Peyer's patch (tissue), 4 donors: ENCODE results near the gene MVK. TPM values are rescaled to one million over a fixed set of nuclear protein-coding genes. Genes with fewer than 3 reads are reported as not detected.

Experiments
- DNase-seq, 3 donors: peaks; one replicate each; pipeline ENCODE4 v3.0.0-alpha.2; 2017 to 2019
- H3K27ac ChIP-seq, 4 donors: fragments of 200-600 bp; sonication (generic); one replicate each; pipeline ENCODE4 v1.5.1; 2016 to 2019
- H3K27me3 ChIP-seq, 2 donors: fragments of 200-600 bp; sonication (generic); one replicate each; pipeline ENCODE4 v1.5.1; 2019
- H3K36me3 ChIP-seq, 3 donors: fragments of 200-600 bp; sonication (generic); one replicate each; pipeline ENCODE4 v1.5.1; 2016 to 2019
- H3K4me1 ChIP-seq, 4 donors: fragments of 200-600 bp; sonication (generic); one replicate each; pipeline ENCODE4 v1.5.1; 2016 to 2019
- H3K4me3 ChIP-seq, 4 donors: fragments of 200-600 bp; sonication (generic); 1 replicate in 3 of 4; 2 replicates in 1 of 4; pipeline ENCODE4 v1.5.1; 2016 to 2019; ENCODE audit warnings: mild to moderate bottlenecking in 1 of 4
- H3K9me3 ChIP-seq, 4 donors: fragments of 200-600 bp; sonication (generic); one replicate each; pipeline ENCODE4 v1.5.1; 2016 to 2019; ENCODE audit warnings: mild to moderate bottlenecking in 1 of 4
- POLR2A ChIP-seq, 2 donors: fragments of 450-650 bp; IDR thresholded peaks; one replicate each; pipeline ENCODE4 v1.5.1; 2017; ENCODE audit warnings: antibody characterized with exemption in 2 of 2, mild to moderate bottlenecking in 2 of 2, moderate library complexity in 2 of 2
- total RNA-seq, 4 donors: library from RNA; depleted of rRNA; stranded (reverse); fragments of >200 nt; gene quantifications; one replicate each; pipeline ENCODE4 v1.1.0, GENCODE V29; 2016
- TF ChIP-seq, protein P1 (sequence below), 6 experiments: fragments of 450-650 bp in 4 of 6; fragments of 200-600 bp in 2 of 6; sonication (generic) in 1 of 6; IDR thresholded peaks; one replicate each; pipeline ENCODE4 v1.5.1; 2017 to 2019; ENCODE audit warnings: antibody characterized with exemption in 6 of 6, mild to moderate bottlenecking in 3 of 6, moderate library complexity in 1 of 6

The MVK gene
- total RNA-seq, 4 donors from 2014 or later: 3.3 to 66.7 (median 41.6) TPM

DNA sequence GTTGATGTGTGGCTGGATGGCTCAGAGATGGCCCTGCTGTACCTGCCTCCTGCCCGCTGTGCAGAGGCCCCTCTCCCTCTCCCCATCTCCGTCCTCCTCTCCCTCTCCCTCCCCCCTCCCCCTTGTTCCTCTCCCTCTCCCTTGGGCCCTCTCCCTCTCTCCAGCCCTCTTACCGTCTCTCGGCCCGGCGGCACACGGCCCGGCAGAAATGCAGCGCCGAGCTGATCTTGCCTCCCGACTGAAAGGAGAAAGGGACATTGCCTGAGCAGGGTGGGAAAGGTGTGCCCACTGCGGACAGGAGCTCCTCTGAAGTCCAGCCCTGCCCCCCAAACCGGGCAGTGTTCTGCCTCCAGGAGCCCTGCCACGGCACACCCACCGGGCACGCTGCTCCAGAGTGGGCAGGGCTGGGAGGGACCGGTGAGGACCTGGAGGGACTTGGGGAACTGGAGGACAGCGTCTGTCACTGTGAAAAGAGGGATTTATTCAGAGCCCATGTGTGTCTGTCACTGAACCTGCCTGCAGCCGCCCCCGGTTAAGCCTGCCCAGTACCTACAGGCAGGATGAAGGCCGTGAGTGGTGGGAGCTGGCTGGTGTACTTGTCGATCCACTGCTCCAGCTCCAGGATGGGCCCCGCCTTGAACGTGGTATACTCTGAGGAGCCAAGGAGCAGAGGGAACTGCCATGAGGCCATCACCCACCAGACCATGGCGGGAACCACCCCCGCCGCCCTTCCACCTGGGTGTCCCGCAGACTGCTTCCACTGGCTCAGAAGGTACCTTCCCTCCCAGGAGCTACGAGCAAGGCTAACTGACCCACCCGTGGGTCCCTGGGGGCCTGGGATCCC is 12.5 kb upstream of the MVK start:
- Histone ChIP-seq H3K9me3 (peaks cover 0 to 7% (median 0%) of the 10 kb centered on the region in 4 donors), H3K27ac (no peak overlapping the region), H3K4me1 (peaks cover 0 to 11% (median 2%) of the 10 kb centered on the region in 4 donors), H3K4me3 (no peak overlapping the region), H3K27me3 (no peaks in the 10 kb centered on the region), H3K36me3 (peaks cover 0 to 54% (median 0%) of the 10 kb centered on the region in 3 donors)
- no peak for TF ChIP-seq POLR2A (IDR thresholded peaks at IDR 0.05)
- TF ChIP-seq, protein P1, sequence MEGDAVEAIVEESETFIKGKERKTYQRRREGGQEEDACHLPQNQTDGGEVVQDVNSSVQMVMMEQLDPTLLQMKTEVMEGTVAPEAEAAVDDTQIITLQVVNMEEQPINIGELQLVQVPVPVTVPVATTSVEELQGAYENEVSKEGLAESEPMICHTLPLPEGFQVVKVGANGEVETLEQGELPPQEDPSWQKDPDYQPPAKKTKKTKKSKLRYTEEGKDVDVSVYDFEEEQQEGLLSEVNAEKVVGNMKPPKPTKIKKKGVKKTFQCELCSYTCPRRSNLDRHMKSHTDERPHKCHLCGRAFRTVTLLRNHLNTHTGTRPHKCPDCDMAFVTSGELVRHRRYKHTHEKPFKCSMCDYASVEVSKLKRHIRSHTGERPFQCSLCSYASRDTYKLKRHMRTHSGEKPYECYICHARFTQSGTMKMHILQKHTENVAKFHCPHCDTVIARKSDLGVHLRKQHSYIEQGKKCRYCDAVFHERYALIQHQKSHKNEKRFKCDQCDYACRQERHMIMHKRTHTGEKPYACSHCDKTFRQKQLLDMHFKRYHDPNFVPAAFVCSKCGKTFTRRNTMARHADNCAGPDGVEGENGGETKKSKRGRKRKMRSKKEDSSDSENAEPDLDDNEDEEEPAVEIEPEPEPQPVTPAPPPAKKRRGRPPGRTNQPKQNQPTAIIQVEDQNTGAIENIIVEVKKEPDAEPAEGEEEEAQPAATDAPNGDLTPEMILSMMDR (IDR thresholded peaks at IDR 0.05): no peak
- no peak for DNase-seq

DNA sequence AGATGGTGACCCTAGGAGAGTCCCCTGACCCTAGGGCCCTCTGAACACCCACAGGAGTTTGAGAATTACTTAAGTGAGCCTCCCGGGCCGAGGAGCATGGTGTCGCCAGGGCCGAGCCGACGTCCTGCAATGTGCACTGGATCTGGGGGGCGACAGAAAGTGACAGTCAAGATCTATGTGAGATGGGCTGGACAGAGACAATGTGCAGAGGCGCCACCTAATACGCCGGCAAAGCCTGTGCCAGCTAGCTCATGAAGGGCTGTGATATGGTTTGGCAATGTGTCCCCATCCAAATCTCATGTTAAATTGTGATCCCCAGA is 11.9 kb upstream of the MVK start:
- no peaks in the 10 kb centered on the region for H3K27me3 ChIP-seq
- peaks cover 0 to 11% (median 2%) of the 10 kb centered on the region in 4 donors for H3K4me1 ChIP-seq
- no peak for DNase-seq
- H3K27ac ChIP-seq: no peak overlapping the region
- peaks cover 0 to 59% (median 0%) of the 10 kb centered on the region in 3 donors for H3K36me3 ChIP-seq
- TF ChIP-seq, protein P1 (IDR thresholded peaks at IDR 0.05): no peak
- H3K4me3 ChIP-seq: no peak overlapping the region
- peaks cover 0 to 7% (median 0%) of the 10 kb centered on the region in 4 donors for H3K9me3 ChIP-seq

DNA sequence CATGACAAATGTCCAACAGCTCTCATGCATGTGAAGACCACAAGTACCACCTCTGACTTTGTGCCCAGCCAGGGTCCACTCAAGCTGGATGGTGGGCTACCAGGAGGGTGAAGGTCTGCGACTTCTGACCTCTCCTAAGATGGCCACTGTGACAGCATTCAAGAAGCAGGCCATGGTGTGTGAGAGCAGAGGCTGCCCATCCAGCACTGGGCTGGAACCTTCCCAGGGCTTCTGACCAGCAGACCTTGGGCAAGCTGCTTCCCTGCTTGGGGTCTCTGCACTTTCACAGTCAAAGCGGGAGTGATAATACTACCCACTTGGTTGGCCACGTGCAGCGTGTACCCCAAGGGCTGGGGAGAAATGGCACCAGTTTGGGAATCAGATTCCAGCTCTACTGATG is 10.7 kb upstream of the MVK start:
- no peak overlapping the region for H3K4me3 ChIP-seq
- no peak overlapping the region for H3K27ac ChIP-seq
- DNase-seq: no peak
- H3K4me1 ChIP-seq: peaks cover 0 to 10% (median 2%) of the 10 kb centered on the region in 4 donors
- peaks cover 0 to 7% (median 0%) of the 10 kb centered on the region in 4 donors for H3K9me3 ChIP-seq
- no peaks in the 10 kb centered on the region for H3K27me3 ChIP-seq
- TF ChIP-seq POLR2A (IDR thresholded peaks at IDR 0.05): no peak
- TF ChIP-seq, protein P1 (IDR thresholded peaks at IDR 0.05): no peak
- H3K36me3 ChIP-seq: peaks cover 0 to 63% (median 0%) of the 10 kb centered on the region in 3 donors

DNA sequence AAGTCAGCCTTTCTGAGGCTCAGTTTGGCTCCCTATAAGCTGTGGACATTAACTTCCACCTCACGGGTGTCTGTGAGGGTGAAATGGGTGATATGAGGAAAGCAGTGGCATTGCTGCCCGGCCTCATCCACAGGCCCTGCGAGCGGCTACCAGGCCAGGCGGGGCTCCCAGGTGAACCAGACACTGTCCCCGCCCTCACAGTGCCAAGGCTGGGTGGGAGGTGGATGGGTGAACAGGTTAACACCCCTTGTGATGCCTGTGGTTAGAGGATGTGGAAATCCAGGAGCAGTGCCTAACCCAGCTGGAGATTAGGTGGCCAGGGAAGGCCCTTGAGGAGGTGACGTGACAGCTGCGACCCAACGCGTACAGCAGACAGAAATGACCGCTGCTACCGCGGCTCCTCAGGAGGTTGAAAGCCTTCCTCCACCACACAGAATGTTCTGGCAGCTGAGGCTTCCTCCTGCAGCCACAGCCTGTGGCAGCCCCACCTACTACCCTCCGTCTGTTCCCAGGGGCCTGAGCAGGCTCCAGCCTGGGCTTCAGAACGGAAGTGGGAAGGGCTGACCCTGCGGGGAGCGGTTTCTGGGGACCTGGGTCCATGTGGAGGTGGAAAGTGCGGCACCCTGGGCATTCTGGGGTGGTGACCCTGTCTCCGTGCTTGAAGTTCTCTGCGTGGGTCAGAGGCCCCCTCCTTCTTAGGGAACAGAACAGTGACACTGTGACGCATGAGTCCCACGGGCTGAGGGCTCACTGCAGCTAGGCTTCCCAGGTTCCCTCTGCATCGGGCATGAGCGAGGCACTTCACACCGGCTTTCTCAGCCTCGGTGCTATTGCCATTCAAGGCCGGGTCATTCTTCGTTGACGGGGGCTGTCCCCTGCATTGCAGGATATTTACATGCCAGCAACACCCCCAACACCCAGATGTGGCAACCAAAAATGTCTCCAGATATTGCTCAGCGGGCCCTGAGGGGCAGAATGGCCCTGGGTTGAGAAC is 10.0 kb upstream of the MVK start:
- TF ChIP-seq, protein P1 (IDR thresholded peaks at IDR 0.05): no peak
- no peak for TF ChIP-seq POLR2A (IDR thresholded peaks at IDR 0.05)
- H3K27ac ChIP-seq: no peak overlapping the region
- H3K4me1 ChIP-seq: peaks cover 0 to 2% (median 0%) of the 10 kb centered on the region in 4 donors
- DNase-seq: no peak
- no peak overlapping the region for H3K4me3 ChIP-seq
- H3K36me3 ChIP-seq: peaks cover 0 to 70% (median 0%) of the 10 kb centered on the region in 3 donors
- H3K27me3 ChIP-seq: no peaks in the 10 kb centered on the region
- H3K9me3 ChIP-seq: peaks cover 0 to 7% (median 0%) of the 10 kb centered on the region in 4 donors

DNA sequence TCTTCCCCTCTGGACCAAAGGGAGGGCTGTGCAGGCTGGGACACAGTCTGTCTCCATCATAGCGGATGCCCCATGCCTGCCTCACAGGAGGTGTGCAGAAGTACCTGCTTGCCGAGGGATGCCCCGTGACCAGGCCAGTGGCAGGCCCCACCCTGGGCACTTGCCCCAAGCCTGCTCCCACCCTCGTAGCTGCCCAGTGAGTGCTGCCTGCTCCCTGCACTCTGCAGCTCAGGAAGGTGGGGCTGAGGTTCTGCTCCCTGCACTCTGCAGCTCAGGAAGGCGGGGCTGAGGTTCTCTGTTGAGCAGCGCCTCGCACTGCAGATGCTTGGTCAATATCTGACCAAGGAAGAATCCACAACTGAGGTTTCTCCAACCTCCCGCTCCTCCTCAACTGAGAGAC is 7.2 kb upstream of the MVK start:
- peaks cover 0 to 7% (median 0%) of the 10 kb centered on the region in 4 donors for H3K9me3 ChIP-seq
- TF ChIP-seq POLR2A (IDR thresholded peaks at IDR 0.05): no peak
- TF ChIP-seq, protein P1 (IDR thresholded peaks at IDR 0.05): no peak
- peaks cover 0 to 84% (median 0%) of the 10 kb centered on the region in 3 donors for H3K36me3 ChIP-seq
- H3K4me1 ChIP-seq: no peaks in the 10 kb centered on the region
- no peak overlapping the region for H3K4me3 ChIP-seq
- DNase-seq: no peak
- H3K27ac ChIP-seq: no peak overlapping the region
- H3K27me3 ChIP-seq: no peaks in the 10 kb centered on the region
